GM12878 (cell line): ENCODE data around the gene FAM227A. TPM values are rescaled to one million over a fixed set of nuclear protein-coding genes. Genes with fewer than 3 reads are reported as not detected.

Experiments used
- ATF7 ChIP-seq: fragments of 450-650 bp; IDR thresholded peaks from 2 replicates; pipeline ENCODE4 v1.6.1; 2016; ENCODE audit warnings: low read depth, mild to moderate bottlenecking
- BCL3 ChIP-seq: IDR thresholded peaks from 2 replicates; pipeline ENCODE4 v1.6.1; 2011; ENCODE audit warnings: borderline replicate concordance, low read depth, mild to moderate bottlenecking, moderate library complexity, low read length; ENCODE audit not compliant: insufficient read depth, poor library complexity, severe bottlenecking
- BHLHE40 ChIP-seq, 2 experiments: fragments of 450-650 bp in 1 of 2; IDR thresholded peaks; 2 replicates each; pipeline ENCODE4 v1.6.1; 2011 to 2017; ENCODE audit warnings: low read depth in 2 of 2, borderline replicate concordance in 1 of 2, improper control_type of control experiment in 1 of 2, low read length in 1 of 2, mild to moderate bottlenecking in 1 of 2
- BMI1 ChIP-seq: fragments of 450-650 bp; IDR thresholded peaks from 2 replicates; pipeline ENCODE4 v1.6.1; 2016; ENCODE audit warnings: mild to moderate bottlenecking, moderate library complexity, borderline replicate concordance
- CBX3 ChIP-seq: fragments of 200-600 bp; sonication (generic); IDR thresholded peaks from 2 replicates; pipeline ENCODE4 v1.6.1; 2016; ENCODE audit warnings: low read depth, borderline replicate concordance
- DPF2 ChIP-seq: fragments of 450-650 bp; IDR thresholded peaks from 2 replicates; pipeline ENCODE4 v1.6.1; 2017; ENCODE audit warnings: mild to moderate bottlenecking
- FOXM1 ChIP-seq: IDR thresholded peaks from 2 replicates; pipeline ENCODE4 v1.6.1; 2012; ENCODE audit warnings: low read depth, mild to moderate bottlenecking, inconsistent platforms, low read length, moderate library complexity
- HCFC1 ChIP-seq: fragments of 150-350 bp; IDR thresholded peaks from 2 replicates; pipeline ENCODE4 v1.6.1; 2014; ENCODE audit warnings: low read length
- IRF3 ChIP-seq: fragments of 450-650 bp; IDR thresholded peaks from 2 replicates; pipeline ENCODE4 v1.6.1; 2014; ENCODE audit warnings: mild to moderate bottlenecking
- MEF2B ChIP-seq: fragments of 450-650 bp; IDR thresholded peaks from 2 replicates; pipeline ENCODE4 v1.6.1; 2018; ENCODE audit warnings: mild to moderate bottlenecking, moderate library complexity; ENCODE audit not compliant: partially characterized antibody, poor library complexity, severe bottlenecking
- PAX5 ChIP-seq: IDR thresholded peaks from 2 replicates; pipeline ENCODE4 v1.6.1; 2011; ENCODE audit warnings: low read depth, low read length, borderline replicate concordance
- PRDM15 ChIP-seq: fragments of 450-650 bp; formaldehyde crosslinking; IDR thresholded peaks from 2 replicates; pipeline ENCODE4 v1.4.0; 2020; ENCODE audit warnings: mild to moderate bottlenecking, moderate library complexity
- RBBP5 ChIP-seq: fragments of 200-600 bp; sonication (generic); conservative IDR thresholded peaks from 2 replicates; pipeline ENCODE4 v1.6.1; 2016
- RELA ChIP-seq: fragments of 450-650 bp; IDR thresholded peaks from 2 replicates; pipeline ENCODE4 v1.8.0; 2014; ENCODE audit warnings: borderline replicate concordance; ENCODE audit not compliant: partially characterized antibody
- SMAD5 ChIP-seq: IDR thresholded peaks from 2 replicates; pipeline ENCODE4 v1.6.1; 2016; ENCODE audit warnings: antibody characterized with exemption, low read depth
- SREBF2 ChIP-seq: IDR thresholded peaks from 2 replicates; pipeline ENCODE4 v1.6.1; 2012; ENCODE audit warnings: mild to moderate bottlenecking, low read length
- TAF1 ChIP-seq: IDR thresholded peaks from 2 replicates; pipeline ENCODE4 v1.6.1; 2011; ENCODE audit warnings: mild to moderate bottlenecking, low read depth, low read length, borderline replicate concordance
- TCF7 ChIP-seq: IDR thresholded peaks from 2 replicates; pipeline ENCODE4 v1.6.1; 2014; ENCODE audit warnings: antibody characterized with exemption, borderline replicate concordance
- ZBTB11 ChIP-seq: fragments of 450-650 bp; formaldehyde crosslinking; IDR thresholded peaks from 2 replicates; pipeline ENCODE4 v1.5.0; 2022; ENCODE audit warnings: mild to moderate bottlenecking, missing genetic modification characterization
- polyA plus RNA-seq, 11 experiments: library from polyadenylated mRNA; depleted of rRNA in 4 of 11; unstranded in 6 of 11; stranded (reverse) in 5 of 11; fragments of >200 nt; fragmentation: Nextera tagmentation in 4 of 11; fragmentation: Illumina TruSeq in 1 of 11; extraction: Ambion mirVana in 4 of 11; extraction: Trizol in 1 of 11; gene quantifications; 1 replicate in 1 of 11; 2 replicates in 10 of 11; pipeline versions ENCODE4 v1.2.1 to v1.2.3, GENCODE V29; 2011 to 2016; ENCODE audit warnings: inconsistent platforms in 2 of 11, missing spikeins in 2 of 11, low read depth in 1 of 11
- total RNA-seq, 4 experiments: library from RNA; depleted of rRNA in 3 of 4; stranded (reverse); fragments of >200 nt in 3 of 4; fragmentation: Illumina TruSeq in 1 of 4; extraction: Trizol in 1 of 4; gene quantifications; 2 replicates each; pipeline versions ENCODE4 v1.2.1 to v1.2.3, GENCODE V29; 2013 to 2021

The FAM227A gene
- total and polyA plus RNA-seq, 10 of the 15 experiments (the other 5 are each of a cell fraction or from before 2014, with no cell fraction given): 0.02 to 0.59 (median 0.25) TPM

- TF ChIP-seq ATF7: peak; percentile 90
- TF ChIP-seq RBBP5: no peak
- peak; percentile 57; the same call in 1 of the 2 replicates for TF ChIP-seq BMI1
- no peak for TF ChIP-seq BCL3
- TF ChIP-seq RELA: no peak
- TF ChIP-seq CBX3: no peak
- TF ChIP-seq TAF1: no peak
- peak; percentile 42 for TF ChIP-seq MEF2B
- TF ChIP-seq PAX5: no peak
- no peak for TF ChIP-seq TCF7
- peak; percentile 70 for TF ChIP-seq DPF2
- no peak for TF ChIP-seq BHLHE40 (IDR thresholded peaks at IDR 0.05; ENCODE audit: borderline replicate concordance in 1 of 2, low read depth in 2 of 2, low read length in 1 of 2)
- no peak for TF ChIP-seq IRF3
- TF ChIP-seq FOXM1: no peak
- no peak for TF ChIP-seq SMAD5
- TF ChIP-seq ZBTB11: no peak
- TF ChIP-seq SREBF2: no peak
- TF ChIP-seq HCFC1: no peak
- no peak for TF ChIP-seq PRDM15 (CRISPR knock-in tag)
Measured at GRCh38 chr22:38549101-38549894, 106.9 kb downstream of the FAM227A start (continued).
